GM23338 (cell line): ENCODE data around the gene DGAT2. TPM values are rescaled to one million over a fixed set of nuclear protein-coding genes. Genes with fewer than 3 reads are reported as not detected.

Source experiments
- ATAC-seq: fragments of 200-7000 bp; cut with Tn5 transposase; 3 replicates; pipeline ENCODE4 v1.9.1; 2020
- DNase-seq: peaks from one replicate; pipeline ENCODE4 v3.0.0-alpha.2; 2015; ENCODE audit warnings: low spot score
- H2AFZ ChIP-seq: fragments of 200-600 bp; sonication (generic); 2 replicates; pipeline ENCODE4 v1.8.0; 2016; ENCODE audit warnings: antibody characterized with exemption, mild to moderate bottlenecking, moderate library complexity
- H3F3A ChIP-seq: fragments of 200-600 bp; sonication (generic); replicated peaks from 2 replicates; pipeline ENCODE4 v1.8.0; 2017; ENCODE audit warnings: antibody characterized with exemption, mixed run types, low read depth
- H3K27ac ChIP-seq: fragments of 200-600 bp; sonication (generic); 2 replicates; pipeline ENCODE4 v1.6.1; 2016; ENCODE audit warnings: low read depth
- H3K27me3 ChIP-seq: fragments of 200-600 bp; sonication (generic); 2 replicates; pipeline ENCODE4 v1.8.0; 2016; ENCODE audit warnings: mild to moderate bottlenecking, mixed run types, moderate library complexity; ENCODE audit not compliant: insufficient read depth
- H3K36me3 ChIP-seq: fragments of 200-600 bp; sonication (generic); 2 replicates; pipeline ENCODE4 v1.8.0; 2016; ENCODE audit warnings: mild to moderate bottlenecking; ENCODE audit not compliant: insufficient read depth
- H3K4me1 ChIP-seq: fragments of 200-600 bp; sonication (generic); 2 replicates; pipeline ENCODE4 v1.8.0; 2016; ENCODE audit warnings: mild to moderate bottlenecking, moderate library complexity; ENCODE audit not compliant: insufficient read depth
- H3K4me2 ChIP-seq: fragments of 200-600 bp; sonication (generic); 2 replicates; pipeline ENCODE4 v1.7.1; 2017; ENCODE audit warnings: mixed run types
- H3K4me3 ChIP-seq: fragments of 200-600 bp; sonication (generic); 2 replicates; pipeline ENCODE4 v1.6.1; 2016; ENCODE audit warnings: mixed run types
- H3K79me2 ChIP-seq: fragments of 200-600 bp; sonication (generic); replicated peaks from 2 replicates; pipeline ENCODE4 v1.8.0; 2017; ENCODE audit warnings: mild to moderate bottlenecking; ENCODE audit not compliant: insufficient read depth
- H3K9me2 ChIP-seq: fragments of 200-600 bp; sonication (generic); 2 replicates; pipeline ENCODE4 v1.8.0; 2017; ENCODE audit not compliant: insufficient read depth
- H4K20me1 ChIP-seq: fragments of 200-600 bp; sonication (generic); replicated peaks from 2 replicates; pipeline ENCODE4 v1.8.0; 2017; ENCODE audit warnings: mild to moderate bottlenecking; ENCODE audit not compliant: insufficient read depth
- H3K27ac Mint-ChIP-seq: 2 replicates; pipeline ENCODE4 v1.8.0; 2020; ENCODE audit warnings: inconsistent platforms, mild to moderate bottlenecking, moderate library complexity, mixed read lengths
- H3K27me3 Mint-ChIP-seq: 3 replicates; pipeline ENCODE4 v1.8.0; 2022; ENCODE audit warnings: low read depth, mild to moderate bottlenecking, moderate library complexity, mixed read lengths, inconsistent platforms; ENCODE audit not compliant: insufficient read depth, poor library complexity
- H3K36me3 Mint-ChIP-seq: 3 replicates; pipeline ENCODE4 v1.8.0; 2021; ENCODE audit warnings: low read depth, mild to moderate bottlenecking, inconsistent platforms, moderate library complexity, mixed read lengths
- H3K4me1 Mint-ChIP-seq: 3 replicates; pipeline ENCODE4 v1.8.0; 2020; ENCODE audit warnings: mild to moderate bottlenecking, inconsistent platforms, mixed read lengths
- H3K4me3 Mint-ChIP-seq: 3 replicates; pipeline ENCODE4 v1.8.0; 2021; ENCODE audit warnings: moderate library complexity, mild to moderate bottlenecking, inconsistent platforms, mixed read lengths
- H3K9me3 Mint-ChIP-seq: 3 replicates; pipeline ENCODE4 v1.8.0; 2020; ENCODE audit warnings: moderate library complexity, mild to moderate bottlenecking, inconsistent platforms, mixed read lengths
- CREB1 ChIP-seq: fragments of 250-450 bp; sonication (Bioruptor Pico); IDR thresholded peaks from 2 replicates; pipeline ENCODE4 v1.5.0; 2020; ENCODE audit warnings: low read depth, mild to moderate bottlenecking, moderate library complexity
- EZH2phosphoT487 ChIP-seq: fragments of 200-600 bp; sonication (generic); IDR thresholded peaks from one replicate; pipeline ENCODE4 v1.8.1; 2018; ENCODE audit warnings: antibody characterized with exemption; ENCODE audit not compliant: unreplicated experiment
- JUNB ChIP-seq: IDR thresholded peaks from one replicate; pipeline ENCODE4 v1.6.1; 2016; ENCODE audit warnings: antibody characterized with exemption; ENCODE audit not compliant: unreplicated experiment
- NANOG ChIP-seq: IDR thresholded peaks from 2 replicates; pipeline ENCODE4 v1.6.1; 2016; ENCODE audit warnings: antibody characterized with exemption, borderline replicate concordance
- POLR2AphosphoS5 ChIP-seq: IDR thresholded peaks from 2 replicates; pipeline ENCODE4 v1.6.1; 2016; ENCODE audit warnings: antibody characterized with exemption, low read depth
- STAT1 ChIP-seq: IDR thresholded peaks from one replicate; pipeline ENCODE4 v1.6.1; 2016; ENCODE audit warnings: antibody characterized with exemption; ENCODE audit not compliant: unreplicated experiment
- ZNF114 ChIP-seq: fragments of 250-450 bp; sonication (Bioruptor Pico); IDR thresholded peaks from 2 replicates; pipeline ENCODE4 v1.5.0; 2020; ENCODE audit warnings: mild to moderate bottlenecking, moderate library complexity
- ZNF331 ChIP-seq: fragments of 250-450 bp; sonication (Bioruptor Pico); IDR thresholded peaks from 2 replicates; pipeline ENCODE4 v1.5.0; 2020; ENCODE audit warnings: low read depth, mild to moderate bottlenecking, moderate library complexity
- polyA plus RNA-seq: library from polyadenylated mRNA; unstranded; fragments of >200 nt; fragmentation: Nextera tagmentation; extraction: Ambion mirVana; gene quantifications from 2 replicates; pipeline ENCODE4 v1.2.1, GENCODE V29; 2016
- total RNA-seq: library from RNA; depleted of rRNA; stranded (reverse); fragments of >200 nt; shearing (Covaris generic); gene quantifications from 2 replicates; pipeline ENCODE4 v1.2.3, GENCODE V29; 2014
- TF ChIP-seq, protein P1 (sequence below), 2 experiments: fragments of 200-600 bp in 1 of 2; sonication (generic) in 1 of 2; conservative IDR thresholded peaks; 2 replicates each; pipeline versions ENCODE4 v1.5.1 to v1.6.1; 2016 to 2017; ENCODE audit warnings: antibody characterized with exemption in 2 of 2, low read depth in 2 of 2, mild to moderate bottlenecking in 2 of 2, moderate library complexity in 1 of 2
- TF ChIP-seq, protein P2 (sequence below): IDR thresholded peaks from 2 replicates; pipeline ENCODE4 v1.6.1; 2016; ENCODE audit warnings: antibody characterized with exemption
- TF ChIP-seq, protein P3 (sequence below): IDR thresholded peaks from one replicate; pipeline ENCODE4 v1.6.1; 2018; ENCODE audit warnings: antibody characterized with exemption; ENCODE audit not compliant: unreplicated experiment

DGAT2 gene
- total and polyA plus RNA-seq, 2 experiments from 2014 or later, result 1.9 to 2.6 TPM

DNA sequence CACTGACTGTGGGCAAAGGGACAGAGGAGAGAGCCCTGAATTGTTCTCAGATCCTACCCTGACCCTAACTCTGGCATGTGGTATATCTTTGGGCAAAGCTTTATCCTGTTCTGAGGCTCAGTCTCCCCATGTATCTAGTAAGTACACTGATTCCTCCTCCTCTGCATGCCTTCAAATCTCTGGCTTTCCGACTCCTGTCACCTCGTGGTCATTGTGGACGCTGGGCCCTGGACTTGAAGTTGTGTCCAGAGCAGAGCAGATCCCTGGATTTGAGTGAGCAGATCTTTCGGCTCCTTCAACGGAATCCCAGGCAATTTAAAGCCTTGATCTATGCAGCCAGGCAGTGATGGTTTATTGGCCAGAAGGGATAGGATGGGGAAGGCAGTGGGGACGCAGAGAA, 47.9 kb upstream of the DGAT2 start (continued):
- TF ChIP-seq, protein P1, sequence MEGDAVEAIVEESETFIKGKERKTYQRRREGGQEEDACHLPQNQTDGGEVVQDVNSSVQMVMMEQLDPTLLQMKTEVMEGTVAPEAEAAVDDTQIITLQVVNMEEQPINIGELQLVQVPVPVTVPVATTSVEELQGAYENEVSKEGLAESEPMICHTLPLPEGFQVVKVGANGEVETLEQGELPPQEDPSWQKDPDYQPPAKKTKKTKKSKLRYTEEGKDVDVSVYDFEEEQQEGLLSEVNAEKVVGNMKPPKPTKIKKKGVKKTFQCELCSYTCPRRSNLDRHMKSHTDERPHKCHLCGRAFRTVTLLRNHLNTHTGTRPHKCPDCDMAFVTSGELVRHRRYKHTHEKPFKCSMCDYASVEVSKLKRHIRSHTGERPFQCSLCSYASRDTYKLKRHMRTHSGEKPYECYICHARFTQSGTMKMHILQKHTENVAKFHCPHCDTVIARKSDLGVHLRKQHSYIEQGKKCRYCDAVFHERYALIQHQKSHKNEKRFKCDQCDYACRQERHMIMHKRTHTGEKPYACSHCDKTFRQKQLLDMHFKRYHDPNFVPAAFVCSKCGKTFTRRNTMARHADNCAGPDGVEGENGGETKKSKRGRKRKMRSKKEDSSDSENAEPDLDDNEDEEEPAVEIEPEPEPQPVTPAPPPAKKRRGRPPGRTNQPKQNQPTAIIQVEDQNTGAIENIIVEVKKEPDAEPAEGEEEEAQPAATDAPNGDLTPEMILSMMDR (conservative IDR thresholded peaks at IDR 0.05; ENCODE audit: low read depth in 2 of 2), result no peak
- TF ChIP-seq ZNF331 (CRISPR knock-in tag) (no peak), ZNF114 (CRISPR knock-in tag) (no peak), EZH2phosphoT487 (no peak), POLR2AphosphoS5 (no peak), NANOG (no peak), JUNB (no peak), CREB1 (no peak), STAT1 (no peak)
- TF ChIP-seq, protein P2, sequence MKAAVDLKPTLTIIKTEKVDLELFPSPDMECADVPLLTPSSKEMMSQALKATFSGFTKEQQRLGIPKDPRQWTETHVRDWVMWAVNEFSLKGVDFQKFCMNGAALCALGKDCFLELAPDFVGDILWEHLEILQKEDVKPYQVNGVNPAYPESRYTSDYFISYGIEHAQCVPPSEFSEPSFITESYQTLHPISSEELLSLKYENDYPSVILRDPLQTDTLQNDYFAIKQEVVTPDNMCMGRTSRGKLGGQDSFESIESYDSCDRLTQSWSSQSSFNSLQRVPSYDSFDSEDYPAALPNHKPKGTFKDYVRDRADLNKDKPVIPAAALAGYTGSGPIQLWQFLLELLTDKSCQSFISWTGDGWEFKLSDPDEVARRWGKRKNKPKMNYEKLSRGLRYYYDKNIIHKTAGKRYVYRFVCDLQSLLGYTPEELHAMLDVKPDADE, result no peak

DNA sequence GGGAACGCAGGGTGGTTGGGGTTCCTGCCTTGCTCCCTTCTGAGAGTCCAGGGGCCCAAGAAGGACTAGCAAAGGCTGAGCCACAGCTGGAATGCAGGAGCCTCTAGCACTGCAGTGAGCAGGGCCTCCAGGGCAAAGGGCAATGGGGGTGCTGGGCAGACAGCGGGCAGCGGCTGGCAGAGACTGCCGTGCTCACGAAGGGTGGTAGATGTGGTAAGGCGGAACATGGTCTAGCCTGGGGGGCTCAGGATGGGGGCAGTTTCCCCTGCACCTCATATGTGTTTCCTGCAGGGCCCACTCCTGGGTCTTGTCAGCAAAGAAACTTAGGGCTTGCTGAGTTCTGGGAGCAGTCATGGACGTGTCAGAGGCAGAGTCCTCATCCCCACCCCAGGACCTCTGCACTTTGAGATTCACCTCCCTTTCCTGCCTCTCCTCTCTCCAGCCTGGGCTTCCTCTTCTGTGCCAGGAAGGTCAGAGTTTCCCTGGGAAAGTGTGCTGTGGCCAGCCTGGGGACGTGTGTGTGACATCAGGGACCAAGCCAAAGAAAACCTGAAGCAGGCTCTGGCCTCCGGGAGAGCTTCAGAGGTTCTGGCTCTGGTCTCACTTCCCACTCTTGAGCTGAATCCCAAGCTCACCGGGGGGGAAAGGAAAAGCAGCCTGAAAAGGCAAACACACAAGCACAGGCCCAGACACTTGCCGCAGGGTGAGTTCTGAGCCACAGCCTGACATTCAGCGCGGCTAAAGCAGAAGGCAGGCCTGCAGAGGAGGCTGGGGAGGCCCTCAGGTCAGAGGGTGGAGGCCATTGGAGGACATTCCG, 46.5 kb upstream of the DGAT2 start:
- no peaks in the 10 kb centered on the region for H3F3A ChIP-seq
- no peak overlapping the region for H3K4me2 ChIP-seq
- H2AFZ ChIP-seq, result no peak overlapping the region
- Mint-ChIP-seq H3K36me3 (no peaks in the 10 kb centered on the region), H3K4me3 (no peak overlapping the region), H3K4me1 (peaks cover 3% of the 10 kb centered on the region), H3K27ac (no peak overlapping the region), H3K9me3 (no peaks in the 10 kb centered on the region), H3K27me3 (peaks cover 14% of the 10 kb centered on the region)
- H3K9me2 ChIP-seq, result 0 out of 2 replicates have a peak, but pooled peaks cover 2% of the 10 kb centered on the region
- H3K4me3 ChIP-seq, result no peak overlapping the region
- no peak overlapping the region for H3K27ac ChIP-seq
- no peaks in the 10 kb centered on the region for H3K79me2 ChIP-seq
- H3K36me3 ChIP-seq, result no peaks in the 10 kb centered on the region
- H3K27me3 ChIP-seq, result peaks cover 18% of the 10 kb centered on the region; the same call in 1 of the 2 replicates
- no peaks in the 10 kb centered on the region; the same call in 1 of the 2 replicates for H4K20me1 ChIP-seq
- H3K4me1 ChIP-seq, result no peaks in the 10 kb centered on the region
- no peak for ATAC-seq
- no peak for DNase-seq
- TF ChIP-seq, protein P3, sequence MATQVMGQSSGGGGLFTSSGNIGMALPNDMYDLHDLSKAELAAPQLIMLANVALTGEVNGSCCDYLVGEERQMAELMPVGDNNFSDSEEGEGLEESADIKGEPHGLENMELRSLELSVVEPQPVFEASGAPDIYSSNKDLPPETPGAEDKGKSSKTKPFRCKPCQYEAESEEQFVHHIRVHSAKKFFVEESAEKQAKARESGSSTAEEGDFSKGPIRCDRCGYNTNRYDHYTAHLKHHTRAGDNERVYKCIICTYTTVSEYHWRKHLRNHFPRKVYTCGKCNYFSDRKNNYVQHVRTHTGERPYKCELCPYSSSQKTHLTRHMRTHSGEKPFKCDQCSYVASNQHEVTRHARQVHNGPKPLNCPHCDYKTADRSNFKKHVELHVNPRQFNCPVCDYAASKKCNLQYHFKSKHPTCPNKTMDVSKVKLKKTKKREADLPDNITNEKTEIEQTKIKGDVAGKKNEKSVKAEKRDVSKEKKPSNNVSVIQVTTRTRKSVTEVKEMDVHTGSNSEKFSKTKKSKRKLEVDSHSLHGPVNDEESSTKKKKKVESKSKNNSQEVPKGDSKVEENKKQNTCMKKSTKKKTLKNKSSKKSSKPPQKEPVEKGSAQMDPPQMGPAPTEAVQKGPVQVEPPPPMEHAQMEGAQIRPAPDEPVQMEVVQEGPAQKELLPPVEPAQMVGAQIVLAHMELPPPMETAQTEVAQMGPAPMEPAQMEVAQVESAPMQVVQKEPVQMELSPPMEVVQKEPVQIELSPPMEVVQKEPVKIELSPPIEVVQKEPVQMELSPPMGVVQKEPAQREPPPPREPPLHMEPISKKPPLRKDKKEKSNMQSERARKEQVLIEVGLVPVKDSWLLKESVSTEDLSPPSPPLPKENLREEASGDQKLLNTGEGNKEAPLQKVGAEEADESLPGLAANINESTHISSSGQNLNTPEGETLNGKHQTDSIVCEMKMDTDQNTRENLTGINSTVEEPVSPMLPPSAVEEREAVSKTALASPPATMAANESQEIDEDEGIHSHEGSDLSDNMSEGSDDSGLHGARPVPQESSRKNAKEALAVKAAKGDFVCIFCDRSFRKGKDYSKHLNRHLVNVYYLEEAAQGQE, result no peak
- TF ChIP-seq NANOG (no peak), STAT1 (no peak)
- TF ChIP-seq, protein P2, result no peak
